Uterus (tissue), 4 donors: ENCODE measurements around the gene PCYT1B. TPM values are rescaled to one million over a fixed set of nuclear protein-coding genes. Genes with fewer than 3 reads are reported as not detected.
"Not testable (repeated sequence)": the region's sequence is repeated elsewhere in the genome, so short reads cannot be mapped to it uniquely, and the experiment has no call there.

Source experiments
- DNase-seq, 2 donors: peaks; one replicate each; pipeline ENCODE4 v3.0.0-alpha.2; 2019 to 2020
- H3K27ac ChIP-seq, 2 donors: fragments of 200-600 bp; sonication (generic); 1 replicate in 1 of 2; 2 replicates in 1 of 2; pipeline ENCODE4 v1.5.1; 2016 to 2018
- H3K27me3 ChIP-seq, 2 donors: fragments of 200-600 bp; sonication (generic); one replicate each; pipeline ENCODE4 v1.5.1; 2018 to 2019; ENCODE audit warnings: control low read depth in 1 of 2
- H3K36me3 ChIP-seq, 2 donors: fragments of 200-600 bp; sonication (generic); one replicate each; pipeline ENCODE4 v1.5.1; 2019; ENCODE audit warnings: control low read depth in 1 of 2
- H3K4me1 ChIP-seq, 2 donors: fragments of 200-600 bp; sonication (generic); one replicate each; pipeline ENCODE4 v1.5.1; 2018 to 2019; ENCODE audit warnings: control low read depth in 1 of 2
- H3K4me3 ChIP-seq, 2 donors: fragments of 200-600 bp; sonication (generic); 1 replicate in 1 of 2; 2 replicates in 1 of 2; pipeline ENCODE4 v1.5.1; 2018 to 2019; ENCODE audit warnings: mild to moderate bottlenecking in 1 of 2
- H3K9me3 ChIP-seq, 2 donors: fragments of 200-600 bp; sonication (generic); one replicate each; pipeline ENCODE4 v1.5.1; 2019; ENCODE audit warnings: control low read depth in 1 of 2
- POLR2A ChIP-seq, 2 donors: fragments of 450-650 bp; IDR thresholded peaks; one replicate each; pipeline ENCODE4 v1.6.1; 2016; ENCODE audit warnings: antibody characterized with exemption in 2 of 2, mild to moderate bottlenecking in 1 of 2, moderate library complexity in 1 of 2
- intact Hi-C: fragments of 100-400 bp; cut with DNase I; formaldehyde crosslinking; loops from one replicate; pipeline ENCODE4 v1.15.1; 2023; ENCODE audit warnings: low total_unique reads
- total RNA-seq, 4 donors: library from RNA; depleted of rRNA in 3 of 4; stranded (reverse); fragments of >200 nt in 3 of 4; gene quantifications; one replicate each; pipeline versions ENCODE4 v1.1.0 to v1.2.4, GENCODE V29; 2014 to 2023
- TF ChIP-seq, protein P1 (sequence below), 4 experiments: fragments of 200-600 bp in 2 of 4; fragments of 450-650 bp in 2 of 4; sonication (generic) in 2 of 4; IDR thresholded peaks; one replicate each; pipeline ENCODE4 v1.5.1; 2016 to 2019; ENCODE audit warnings: antibody characterized with exemption in 4 of 4, mild to moderate bottlenecking in 2 of 4, moderate library complexity in 1 of 4
- donor health status: DM: yes; HTN: yes; CAD: no.

Gene PCYT1B
- total RNA-seq, 4 donors from 2014 or later: 2.0 to 7.8 TPM; not detected in 2

DNA sequence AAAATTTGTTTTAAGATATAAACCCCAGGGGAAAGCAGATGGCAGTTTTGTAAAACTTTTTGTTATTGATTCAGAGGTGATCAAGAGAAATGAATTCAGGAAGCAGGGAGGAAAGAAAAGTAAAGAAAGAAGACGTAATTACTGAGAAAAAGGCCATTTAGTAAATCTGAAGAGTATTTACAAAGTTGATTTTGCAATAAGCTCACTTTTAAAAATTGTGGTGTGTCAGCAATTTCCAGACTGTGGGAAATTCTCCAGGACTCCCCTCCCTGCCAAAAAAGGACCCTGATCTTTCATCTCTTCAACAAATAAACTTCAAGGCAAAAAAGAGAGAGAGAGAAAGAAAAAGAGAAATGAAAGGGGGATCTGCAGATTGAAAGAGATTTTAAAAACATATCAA, 36.6 kb downstream of the PCYT1B start:
- no peak for DNase-seq
- no peaks in the 10 kb centered on the region for H3K9me3 ChIP-seq
- no peaks in the 10 kb centered on the region for H3K36me3 ChIP-seq
- H3K27me3 ChIP-seq: no peaks in the 10 kb centered on the region
- no peak overlapping the region for H3K4me3 ChIP-seq
- TF ChIP-seq, protein P1, sequence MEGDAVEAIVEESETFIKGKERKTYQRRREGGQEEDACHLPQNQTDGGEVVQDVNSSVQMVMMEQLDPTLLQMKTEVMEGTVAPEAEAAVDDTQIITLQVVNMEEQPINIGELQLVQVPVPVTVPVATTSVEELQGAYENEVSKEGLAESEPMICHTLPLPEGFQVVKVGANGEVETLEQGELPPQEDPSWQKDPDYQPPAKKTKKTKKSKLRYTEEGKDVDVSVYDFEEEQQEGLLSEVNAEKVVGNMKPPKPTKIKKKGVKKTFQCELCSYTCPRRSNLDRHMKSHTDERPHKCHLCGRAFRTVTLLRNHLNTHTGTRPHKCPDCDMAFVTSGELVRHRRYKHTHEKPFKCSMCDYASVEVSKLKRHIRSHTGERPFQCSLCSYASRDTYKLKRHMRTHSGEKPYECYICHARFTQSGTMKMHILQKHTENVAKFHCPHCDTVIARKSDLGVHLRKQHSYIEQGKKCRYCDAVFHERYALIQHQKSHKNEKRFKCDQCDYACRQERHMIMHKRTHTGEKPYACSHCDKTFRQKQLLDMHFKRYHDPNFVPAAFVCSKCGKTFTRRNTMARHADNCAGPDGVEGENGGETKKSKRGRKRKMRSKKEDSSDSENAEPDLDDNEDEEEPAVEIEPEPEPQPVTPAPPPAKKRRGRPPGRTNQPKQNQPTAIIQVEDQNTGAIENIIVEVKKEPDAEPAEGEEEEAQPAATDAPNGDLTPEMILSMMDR (IDR thresholded peaks at IDR 0.05): no peak
- TF ChIP-seq POLR2A (IDR thresholded peaks at IDR 0.05): no peak
- intact Hi-C loops: no loop called here
- no peaks in the 10 kb centered on the region for H3K4me1 ChIP-seq
- H3K27ac ChIP-seq: no peak overlapping the region

DNA sequence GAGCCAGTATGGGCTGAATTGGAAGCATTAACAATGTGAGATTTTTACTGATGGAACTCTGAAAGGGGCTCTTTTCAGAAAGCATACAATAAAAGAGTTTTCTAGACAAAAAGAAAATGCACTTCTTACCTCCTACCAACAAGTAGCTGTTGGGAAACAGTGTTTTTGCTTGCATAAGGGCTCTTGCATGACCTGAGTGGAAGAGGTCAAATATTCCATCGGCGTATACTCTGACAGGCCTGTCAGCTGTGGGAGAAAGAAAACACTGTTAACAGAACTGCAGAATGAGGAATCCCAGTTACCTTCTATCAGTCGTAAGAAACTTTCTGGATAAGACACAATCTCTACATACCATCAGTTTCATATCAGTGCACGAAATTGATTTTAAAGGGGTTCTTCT, 39.5 kb downstream of the PCYT1B start:
- intact Hi-C loops: loop anchor here (10.0 kb wide), 1 partner anchor 63 kb away; no protein-coding TSS in a partner anchor
- Histone ChIP-seq H3K27ac (no peak overlapping the region), H3K36me3 (no peaks in the 10 kb centered on the region), H3K4me3 (no peak overlapping the region), H3K27me3 (no peaks in the 10 kb centered on the region), H3K4me1 (no peaks in the 10 kb centered on the region), H3K9me3 (no peaks in the 10 kb centered on the region)
- DNase-seq: no peak
- TF ChIP-seq POLR2A (IDR thresholded peaks at IDR 0.05): no peak
- TF ChIP-seq, protein P1 (IDR thresholded peaks at IDR 0.05): no peak

DNA sequence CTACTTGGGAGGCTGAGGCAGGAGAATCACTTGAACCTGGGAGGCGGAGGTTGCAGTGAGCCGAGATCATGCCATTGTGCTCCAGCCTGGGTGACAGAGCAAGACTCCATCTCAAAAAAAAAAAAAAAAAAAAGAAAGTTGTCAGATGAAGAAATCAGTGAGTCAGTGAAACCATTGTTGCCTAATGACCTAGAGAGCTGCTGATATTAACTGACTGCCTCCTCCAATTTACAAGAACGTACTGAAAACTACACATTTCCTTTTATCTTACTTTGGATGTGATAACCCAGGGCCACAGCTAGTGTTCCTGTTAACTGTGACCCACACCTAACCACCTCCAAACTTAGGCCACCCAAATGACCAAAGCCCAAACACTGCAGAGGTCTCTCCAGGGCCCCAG, 41.2 kb downstream of the PCYT1B start:
- H3K9me3 ChIP-seq, H3K4me1 ChIP-seq, H3K27me3 ChIP-seq, DNase-seq, H3K27ac ChIP-seq, H3K4me3 ChIP-seq, H3K36me3 ChIP-seq: not testable (repeated sequence)
- intact Hi-C loops: loop anchor here (10.0 kb wide), 1 partner anchor 61 kb away; no protein-coding TSS in a partner anchor

DNA sequence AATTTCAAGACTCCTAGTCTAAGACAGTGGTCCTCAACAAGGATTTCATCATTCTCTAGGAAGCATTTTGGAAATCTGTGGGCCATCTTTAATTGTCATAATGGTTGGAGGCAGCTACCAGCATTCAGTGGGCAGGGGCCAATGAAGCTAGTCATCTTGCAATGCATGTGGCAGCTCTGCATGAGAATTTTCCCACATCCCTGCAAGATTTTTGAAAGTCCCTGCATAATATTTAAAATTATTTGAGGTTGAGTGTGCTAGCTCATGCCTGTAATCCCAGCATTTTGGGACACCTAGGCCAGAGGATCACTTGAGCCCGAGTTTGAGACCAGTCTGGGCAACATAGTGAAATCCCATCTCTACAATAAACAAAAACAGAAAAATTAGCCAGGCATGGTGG, 44.0 kb downstream of the PCYT1B start:
- Histone ChIP-seq H3K27ac (no peak overlapping the region), H3K36me3 (no peaks in the 10 kb centered on the region), H3K27me3 (no peaks in the 10 kb centered on the region), H3K9me3 (no peaks in the 10 kb centered on the region), H3K4me1 (no peaks in the 10 kb centered on the region), H3K4me3 (no peak overlapping the region)
- intact Hi-C loops: loop anchor here (10.0 kb wide), 1 partner anchor 58 kb away; no protein-coding TSS in a partner anchor
- TF ChIP-seq, protein P1 (IDR thresholded peaks at IDR 0.05): no peak
- no peak for TF ChIP-seq POLR2A (IDR thresholded peaks at IDR 0.05)
- no peak for DNase-seq

DNA sequence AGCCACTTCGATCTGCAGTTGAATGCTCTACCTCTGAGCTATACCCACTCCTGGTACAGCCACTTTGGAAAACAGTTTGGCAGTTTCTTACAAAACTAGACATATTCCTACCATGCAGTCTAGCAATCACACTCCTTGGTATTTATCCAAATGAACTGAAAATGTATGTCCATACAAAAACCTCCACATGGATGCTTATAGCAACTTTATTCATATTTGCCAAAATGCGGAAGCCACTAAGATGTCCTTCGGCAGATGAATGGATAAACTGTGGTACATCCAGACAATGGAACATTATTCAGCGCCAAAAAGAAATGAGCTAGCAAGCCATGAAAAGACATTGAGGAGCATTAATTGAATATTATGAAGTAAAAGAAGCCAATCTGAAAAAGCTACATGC, 45.3 kb downstream of the PCYT1B start:
- H3K4me1 ChIP-seq: no peaks in the 10 kb centered on the region
- H3K9me3 ChIP-seq: no peaks in the 10 kb centered on the region
- H3K27me3 ChIP-seq: no peaks in the 10 kb centered on the region
- intact Hi-C loops: loop anchor here (10.0 kb wide), 1 partner anchor 57 kb away; no protein-coding TSS in a partner anchor
- no peak for TF ChIP-seq POLR2A (IDR thresholded peaks at IDR 0.05)
- TF ChIP-seq, protein P1 (IDR thresholded peaks at IDR 0.05): no peak
- no peaks in the 10 kb centered on the region for H3K36me3 ChIP-seq
- H3K4me3 ChIP-seq: no peak overlapping the region
- no peak overlapping the region for H3K27ac ChIP-seq
- no peak for DNase-seq

DNA sequence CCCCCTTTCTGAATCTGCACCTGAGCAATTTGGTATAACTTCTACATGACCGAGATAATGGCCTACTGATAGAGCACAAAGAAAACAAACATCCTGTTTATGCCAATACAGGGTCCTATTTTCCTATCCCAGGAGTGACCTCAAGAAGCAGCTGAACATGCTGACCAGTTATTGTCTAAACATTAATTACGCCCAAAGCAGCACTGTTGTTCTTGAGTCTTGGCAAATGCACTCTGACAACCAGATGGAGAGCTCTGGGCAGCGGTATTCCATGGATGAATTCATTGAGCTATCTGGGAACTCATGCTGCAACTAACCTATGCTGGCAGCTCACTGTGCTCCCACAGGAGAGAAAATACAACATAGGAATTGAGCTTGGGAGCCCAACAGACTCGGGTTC, 52.6 kb downstream of the PCYT1B start:
- Histone ChIP-seq H3K4me3 (no peak overlapping the region), H3K9me3 (no peaks in the 10 kb centered on the region), H3K36me3 (no peaks in the 10 kb centered on the region), H3K27ac (no peak overlapping the region), H3K27me3 (no peaks in the 10 kb centered on the region), H3K4me1 (no peaks in the 10 kb centered on the region)
- intact Hi-C loops: no loop called here
- no peak for TF ChIP-seq POLR2A (IDR thresholded peaks at IDR 0.05)
- TF ChIP-seq, protein P1 (IDR thresholded peaks at IDR 0.05): no peak
- no peak for DNase-seq
